AG04449 (cell line): ENCODE data around the gene OR1F1.

Experiments
- CTCF ChIA-PET: fragments of 350-600 bp; formaldehyde crosslinking; extraction: SDS; loops from one replicate; lab custom pipeline; 2021; ENCODE audit warnings: antibody characterized with exemption; lab: Yijun Ruan, JAX
- POLR2A ChIA-PET: fragments of 400-600, 350-600 bp; formaldehyde crosslinking; extraction: SDS; loops from one replicate; lab custom pipeline; 2020; ENCODE audit warnings: antibody characterized with exemption, inconsistent platforms; lab: Yijun Ruan, JAX
- DNase-seq: peaks from one replicate; pipeline ENCODE4 v3.0.0-alpha.2; 2010; ENCODE audit warnings: low read depth, low spot score
- H3K4me3 ChIP-seq: 2 replicates; pipeline ENCODE4 v1.5.1; 2011; ENCODE audit warnings: low read depth, mild to moderate bottlenecking, control low read depth, low read length
- CTCF ChIP-seq: IDR thresholded peaks from one replicate; pipeline ENCODE4 v1.5.1; 2011; ENCODE audit warnings: mild to moderate bottlenecking, moderate library complexity, low read length, control low read depth, inconsistent platforms; ENCODE audit not compliant: insufficient read depth; ENCODE audit errors: missing control alignments

OR1F1 gene

GRCh38 chr16:3142327-3142726, 45.7 kb upstream of the OR1F1 start:
- ChIA-PET POLR2A (no interaction called here), CTCF (no interaction called here)
- no peak for TF ChIP-seq CTCF

GRCh38 chr16:3142770-3143169, 45.2 kb upstream of the OR1F1 start:
- no peak for DNase-seq
- ChIA-PET CTCF (interaction anchor here (10.3 kb wide), 1 partner anchor 8 kb away, joined by 206 read pairs; the partner anchor contains the start of gene ZNF213), POLR2A (no interaction called here)
- no peak for TF ChIP-seq CTCF
- no peak overlapping the region for H3K4me3 ChIP-seq

More at GRCh38 chr16:3142327-3142726, 45.7 kb upstream of the OR1F1 start:
- H3K4me3 ChIP-seq: no peak overlapping the region
- DNase-seq: no peak

DNA sequence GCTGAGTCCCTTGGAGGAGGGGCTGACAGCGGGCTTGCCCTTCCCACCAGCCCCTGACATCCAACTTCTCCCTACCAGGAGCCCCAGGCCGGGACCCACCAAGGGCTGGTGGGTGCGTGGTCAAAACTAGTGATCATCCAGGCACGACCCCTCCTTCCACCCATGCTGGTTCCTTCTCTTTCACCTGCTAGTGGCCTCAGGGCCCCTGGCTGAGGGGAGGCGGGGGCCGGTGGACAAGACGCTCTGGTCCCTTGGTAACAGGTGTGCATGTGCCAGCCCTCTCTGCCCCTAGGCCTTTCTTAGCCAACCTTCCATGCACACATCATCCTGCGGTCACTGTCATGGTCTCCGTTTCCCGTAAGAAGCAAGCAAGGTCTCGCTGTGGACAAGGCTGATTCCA, 44.8 kb upstream of the OR1F1 start:
- TF ChIP-seq CTCF: no peak
- H3K4me3 ChIP-seq: no peak overlapping the region
- ChIA-PET POLR2A (interaction anchor here (1.0 kb wide), 1 partner anchor 8 kb away, joined by 3 read pairs; the partner anchor contains the start of gene ZNF213), CTCF (interaction anchor here (10.3 kb wide), 1 partner anchor 9 kb away, joined by 206 read pairs; the partner anchor contains the start of gene ZNF213)
- DNase-seq: no peak

DNA sequence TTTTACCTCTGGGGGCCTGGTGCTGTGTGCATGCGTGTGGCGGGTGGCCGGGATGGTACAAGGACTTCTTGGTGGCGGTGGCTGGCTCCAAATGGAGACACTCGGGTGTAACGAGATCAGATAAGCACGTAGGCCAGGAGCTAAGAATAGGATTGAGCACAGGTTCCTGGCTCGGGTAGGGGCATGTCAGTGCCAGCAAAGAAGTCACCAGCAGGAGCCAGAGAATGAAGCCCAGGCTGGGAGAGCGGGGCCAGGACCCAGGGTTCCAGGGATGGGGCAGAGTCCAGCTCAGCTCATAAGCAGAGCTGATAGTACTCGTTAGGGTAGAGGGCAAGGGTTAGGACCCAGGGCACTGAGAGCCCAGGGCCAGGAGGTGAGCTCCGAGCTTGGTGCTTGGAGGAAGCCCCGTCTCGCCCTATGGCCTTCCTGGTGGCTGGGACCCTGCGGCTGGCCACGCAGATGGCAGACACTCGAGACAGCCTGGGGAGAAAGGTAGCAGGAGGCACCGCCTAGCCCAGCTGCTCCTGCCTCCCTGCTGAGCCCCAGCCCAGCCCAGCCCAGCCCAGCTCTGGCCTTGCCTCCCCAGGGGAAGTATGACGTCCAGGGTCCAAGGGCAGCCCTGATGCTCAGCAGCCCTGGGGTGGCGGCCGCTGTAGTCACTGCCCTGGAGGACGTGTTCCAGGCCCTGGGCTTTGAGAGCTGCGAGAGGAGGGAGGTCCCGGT, 44.2 kb upstream of the OR1F1 start:
- no peak overlapping the region for H3K4me3 ChIP-seq
- TF ChIP-seq CTCF: no peak
- CTCF ChIA-PET: interaction anchor here (10.3 kb wide), 1 partner anchor 9 kb away, joined by 206 read pairs; the partner anchor contains the start of gene ZNF213
- no peak for DNase-seq
- POLR2A ChIA-PET: interaction anchor here (1.0 kb wide), 1 partner anchor 9 kb away, joined by 3 read pairs; the partner anchor contains the start of gene ZNF213

GRCh38 chr16:3144321-3144983, 43.6 kb upstream of the OR1F1 start:
- TF ChIP-seq CTCF: no peak
- no peak overlapping the region for H3K4me3 ChIP-seq
- no peak for DNase-seq
- CTCF ChIA-PET: interaction anchor here (10.3 kb wide), 1 partner anchor 10 kb away, joined by 206 read pairs; the partner anchor contains the start of gene ZNF213
- POLR2A ChIA-PET: no interaction called here

DNA sequence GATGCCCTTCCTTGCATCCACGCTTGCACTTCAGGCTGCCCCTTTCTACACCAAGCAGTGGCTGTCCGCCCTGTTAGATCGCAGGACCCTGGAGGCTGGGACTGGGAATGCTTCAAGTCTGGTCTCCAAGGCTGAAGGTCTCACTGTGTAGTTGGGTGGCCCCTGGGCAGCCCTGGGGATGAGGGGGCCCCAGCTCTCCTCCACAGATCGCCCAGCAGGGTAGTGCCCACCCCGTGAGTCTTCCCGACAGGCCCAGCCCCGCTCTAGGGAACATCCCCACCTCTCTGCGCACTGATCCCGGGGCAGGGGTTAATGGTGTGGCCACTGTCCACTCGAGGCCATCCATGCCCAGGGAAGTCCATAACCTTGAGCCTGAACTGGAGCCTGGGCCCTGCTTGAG, 42.9 kb upstream of the OR1F1 start:
- no peak for TF ChIP-seq CTCF
- DNase-seq: no peak
- POLR2A ChIA-PET: no interaction called here
- CTCF ChIA-PET: interaction anchor here (10.3 kb wide), 1 partner anchor 11 kb away, joined by 206 read pairs; the partner anchor contains the start of gene ZNF213
- H3K4me3 ChIP-seq: no peak overlapping the region
